Gastroesophageal sphincter (tissue), 4 donors: ENCODE measurements around the gene RTN4IP1. TPM values are rescaled to one million over a fixed set of nuclear protein-coding genes. Genes with fewer than 3 reads are reported as not detected.

ENCODE experiments used
- ATAC-seq: fragments of 150-250 bp; one replicate; pipeline ENCODE4 v1.9.1; 2016; ENCODE audit warnings: mild to moderate bottlenecking, moderate library complexity
- H3K27ac ChIP-seq, 4 donors: fragments of 200-600 bp; sonication (generic) in 3 of 4; 1 replicate in 3 of 4; 2 replicates in 1 of 4; pipeline ENCODE4 v1.5.1; 2016 to 2019
- H3K27me3 ChIP-seq: fragments of 200-600 bp; sonication (generic); one replicate; pipeline ENCODE4 v1.5.1; 2019
- H3K36me3 ChIP-seq, 2 donors: fragments of 200-600 bp; sonication (generic); one replicate each; pipeline ENCODE4 v1.5.1; 2019; ENCODE audit warnings: control low read depth in 1 of 2
- H3K4me1 ChIP-seq, 3 donors: fragments of 200-600 bp; sonication (generic); 1 replicate in 2 of 3; 2 replicates in 1 of 3; pipeline ENCODE4 v1.5.1; 2016 to 2019; ENCODE audit warnings: control low read depth in 2 of 3
- H3K4me3 ChIP-seq, 2 donors: fragments of 200-600 bp; sonication (generic); one replicate each; pipeline ENCODE4 v1.5.1; 2019; ENCODE audit warnings: mild to moderate bottlenecking in 1 of 2, moderate library complexity in 1 of 2
- H3K9me3 ChIP-seq, 3 donors: fragments of 200-600 bp; sonication (generic); one replicate each; pipeline ENCODE4 v1.5.1; 2017 to 2019; ENCODE audit warnings: control low read depth in 2 of 3
- CTCF ChIP-seq, 4 experiments: fragments of 200-600 bp in 2 of 4; fragments of 450-650 bp in 2 of 4; sonication (generic) in 1 of 4; IDR thresholded peaks; one replicate each; pipeline ENCODE4 v1.5.1; 2017 to 2019; ENCODE audit warnings: antibody characterized with exemption in 4 of 4, mild to moderate bottlenecking in 2 of 4, moderate library complexity in 2 of 4
- EP300 ChIP-seq: sonication (generic); formaldehyde crosslinking; IDR thresholded peaks from one replicate; pipeline ENCODE4 v1.6.1; 2017; ENCODE audit warnings: antibody characterized with exemption, mild to moderate bottlenecking
- POLR2A ChIP-seq, 2 donors: fragments of 450-650 bp; IDR thresholded peaks; one replicate each; pipeline ENCODE4 v1.6.1; 2017; ENCODE audit warnings: antibody characterized with exemption in 2 of 2, mild to moderate bottlenecking in 2 of 2, moderate library complexity in 1 of 2
- POLR2AphosphoS5 ChIP-seq: sonication (generic); formaldehyde crosslinking; IDR thresholded peaks from one replicate; pipeline ENCODE4 v1.6.1; 2017; ENCODE audit warnings: antibody characterized with exemption
- WGBS, 2 donors: methylation state at CpG; one replicate each; pipeline ENCODE4 v1.1.5; 2018; ENCODE audit warnings: low coverage in 1 of 2; 5-methylcytosine and 5-hydroxymethylcytosine counted together
- total RNA-seq, 4 donors: library from RNA; depleted of rRNA; stranded (reverse); fragments of >200 nt; gene quantifications; one replicate each; pipeline ENCODE4 v1.1.0, GENCODE V29; 2016

The RTN4IP1 gene
- total RNA-seq, 4 donors from 2014 or later: 2.3 to 5.3 (median 3.5) TPM

- peaks cover 0 to 5% of the 10 kb centered on the region in 2 donors for H3K36me3 ChIP-seq
- H3K27me3 ChIP-seq: no peaks in the 10 kb centered on the region
- TF ChIP-seq CTCF (IDR thresholded peaks at IDR 0.05) (no peak), EP300 (no peak), POLR2AphosphoS5 (no peak), POLR2A (IDR thresholded peaks at IDR 0.05) (no peak)
- no peak overlapping the region for H3K27ac ChIP-seq
- 36% methylated on average over 2 to 3 of the region's 3 CpGs for WGBS, 2 donors
- H3K9me3 ChIP-seq: no peaks in the 10 kb centered on the region
- H3K4me3 ChIP-seq: no peak overlapping the region
- H3K4me1 ChIP-seq: no peaks in the 10 kb centered on the region
- ATAC-seq: no peak
Measured at GRCh38 chr6:106527979-106528378, 101.3 kb downstream of the RTN4IP1 start.

GRCh38 chr6:106527117-106527516 lies 102.2 kb downstream of the RTN4IP1 start:
- no peaks in the 10 kb centered on the region for H3K27me3 ChIP-seq
- no peak overlapping the region for H3K4me3 ChIP-seq
- H3K4me1 ChIP-seq: no peaks in the 10 kb centered on the region
- WGBS, 2 donors: 76 to 87% methylated on average over 2 of the region's 2 CpGs
- TF ChIP-seq EP300 (no peak), CTCF (IDR thresholded peaks at IDR 0.05) (no peak), POLR2A (IDR thresholded peaks at IDR 0.05) (no peak), POLR2AphosphoS5 (no peak)
- no peak for ATAC-seq
- no peak overlapping the region for H3K27ac ChIP-seq
- peaks cover 0 to 5% of the 10 kb centered on the region in 2 donors for H3K36me3 ChIP-seq
- no peaks in the 10 kb centered on the region for H3K9me3 ChIP-seq

- Histone ChIP-seq H3K4me3 (no peak overlapping the region), H3K27me3 (no peaks in the 10 kb centered on the region), H3K4me1 (no peaks in the 10 kb centered on the region), H3K9me3 (no peaks in the 10 kb centered on the region), H3K36me3 (peaks cover 0 to 5% of the 10 kb centered on the region in 2 donors), H3K27ac (no peak overlapping the region)
- 58 to 67% methylated on average over 1 of the region's 1 CpG for WGBS, 2 donors
- ATAC-seq: no peak
- TF ChIP-seq CTCF (IDR thresholded peaks at IDR 0.05): no peak
- TF ChIP-seq EP300: no peak
- TF ChIP-seq POLR2A (IDR thresholded peaks at IDR 0.05): no peak
- TF ChIP-seq POLR2AphosphoS5: no peak
Measured at GRCh38 chr6:106525882-106526275, 103.4 kb downstream of the RTN4IP1 start.

GRCh38 chr6:106525107-106525881 lies 104.0 kb downstream of the RTN4IP1 start:
- H3K4me3 ChIP-seq: no peak overlapping the region
- H3K36me3 ChIP-seq: peaks cover 0 to 5% of the 10 kb centered on the region in 2 donors
- no peaks in the 10 kb centered on the region for H3K4me1 ChIP-seq
- H3K9me3 ChIP-seq: no peaks in the 10 kb centered on the region
- H3K27me3 ChIP-seq: no peaks in the 10 kb centered on the region
- WGBS, 2 donors: 50 to 66% methylated on average over 6 to 7 of the region's 7 CpGs
- TF ChIP-seq EP300 (no peak), POLR2AphosphoS5 (no peak), CTCF (IDR thresholded peaks at IDR 0.05) (no peak), POLR2A (IDR thresholded peaks at IDR 0.05) (no peak)
- no peak overlapping the region for H3K27ac ChIP-seq
- ATAC-seq: no peak
